D721Med (cell line): Measurements from ENCODE around the gene ELP1.
A peak's percentile ranks its signal among the peaks of the same experiment; 100 is the strongest.
"Not testable (repeated sequence)": the region's sequence is repeated elsewhere in the genome, so short reads cannot be mapped to it uniquely, and the experiment has no call there.

ENCODE experiments used
- DNase-seq: peaks from one replicate; pipeline ENCODE4 v3.0.0; 2011; ENCODE audit warnings: low spot score; ENCODE audit not compliant: insufficient read length
- FAIRE-seq: peaks from 2 replicates; lab custom pipeline; 2011; peaks lifted over from hg19 to GRCh38; lab: Jason Lieb, UNC
- CTCF ChIP-seq: IDR thresholded peaks from 2 replicates; pipeline ENCODE4 v1.5.1; 2012; ENCODE audit warnings: mild to moderate bottlenecking, control low read depth; ENCODE audit not compliant: insufficient read depth; ENCODE audit errors: missing control alignments

Gene ELP1, protein sequence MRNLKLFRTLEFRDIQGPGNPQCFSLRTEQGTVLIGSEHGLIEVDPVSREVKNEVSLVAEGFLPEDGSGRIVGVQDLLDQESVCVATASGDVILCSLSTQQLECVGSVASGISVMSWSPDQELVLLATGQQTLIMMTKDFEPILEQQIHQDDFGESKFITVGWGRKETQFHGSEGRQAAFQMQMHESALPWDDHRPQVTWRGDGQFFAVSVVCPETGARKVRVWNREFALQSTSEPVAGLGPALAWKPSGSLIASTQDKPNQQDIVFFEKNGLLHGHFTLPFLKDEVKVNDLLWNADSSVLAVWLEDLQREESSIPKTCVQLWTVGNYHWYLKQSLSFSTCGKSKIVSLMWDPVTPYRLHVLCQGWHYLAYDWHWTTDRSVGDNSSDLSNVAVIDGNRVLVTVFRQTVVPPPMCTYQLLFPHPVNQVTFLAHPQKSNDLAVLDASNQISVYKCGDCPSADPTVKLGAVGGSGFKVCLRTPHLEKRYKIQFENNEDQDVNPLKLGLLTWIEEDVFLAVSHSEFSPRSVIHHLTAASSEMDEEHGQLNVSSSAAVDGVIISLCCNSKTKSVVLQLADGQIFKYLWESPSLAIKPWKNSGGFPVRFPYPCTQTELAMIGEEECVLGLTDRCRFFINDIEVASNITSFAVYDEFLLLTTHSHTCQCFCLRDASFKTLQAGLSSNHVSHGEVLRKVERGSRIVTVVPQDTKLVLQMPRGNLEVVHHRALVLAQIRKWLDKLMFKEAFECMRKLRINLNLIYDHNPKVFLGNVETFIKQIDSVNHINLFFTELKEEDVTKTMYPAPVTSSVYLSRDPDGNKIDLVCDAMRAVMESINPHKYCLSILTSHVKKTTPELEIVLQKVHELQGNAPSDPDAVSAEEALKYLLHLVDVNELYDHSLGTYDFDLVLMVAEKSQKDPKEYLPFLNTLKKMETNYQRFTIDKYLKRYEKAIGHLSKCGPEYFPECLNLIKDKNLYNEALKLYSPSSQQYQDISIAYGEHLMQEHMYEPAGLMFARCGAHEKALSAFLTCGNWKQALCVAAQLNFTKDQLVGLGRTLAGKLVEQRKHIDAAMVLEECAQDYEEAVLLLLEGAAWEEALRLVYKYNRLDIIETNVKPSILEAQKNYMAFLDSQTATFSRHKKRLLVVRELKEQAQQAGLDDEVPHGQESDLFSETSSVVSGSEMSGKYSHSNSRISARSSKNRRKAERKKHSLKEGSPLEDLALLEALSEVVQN (N-terminal part only)

DNA sequence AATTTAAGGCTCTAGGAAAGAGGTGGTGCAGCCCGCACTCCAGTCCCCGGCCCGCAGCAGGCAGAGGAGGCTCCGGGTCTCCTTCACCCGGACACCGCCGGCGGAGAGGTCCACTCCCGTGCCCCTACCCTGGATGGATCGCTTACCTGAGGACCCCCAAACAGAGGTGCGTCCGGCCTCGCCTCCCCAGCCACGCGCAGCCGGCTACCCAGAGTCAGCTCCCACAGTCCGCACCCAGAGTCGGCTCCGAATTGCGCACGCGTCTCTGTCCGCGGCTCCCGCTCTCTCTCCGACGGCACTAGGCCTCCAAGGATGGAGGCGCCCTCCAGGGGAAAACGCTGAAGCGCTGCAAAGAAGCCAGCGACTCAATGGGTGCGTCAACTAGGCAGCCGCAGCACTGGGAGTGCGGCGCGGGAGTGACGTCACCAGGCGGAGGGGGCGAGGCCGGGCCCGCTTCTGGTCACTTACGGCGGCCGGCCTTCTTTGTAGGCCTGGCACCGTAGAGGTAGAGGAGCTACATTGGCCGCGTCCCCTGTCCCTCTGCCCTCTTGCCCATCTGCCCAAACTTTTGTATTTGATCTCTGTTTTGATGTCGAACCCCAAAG lies at the start of gene ELP1:
ELP1 (minus strand) TSS at position 407 of the 605 bp plus-strand sequence. CDS start 2,978 bp downstream, outside the sequence.
- DNase-seq: peak; percentile 44
- FAIRE-seq: no peak
- peak; percentile 34 for TF ChIP-seq CTCF

GRCh38 chr9:108980893-108981292 lies 47.0 kb upstream of the ELP1 start:
- TF ChIP-seq CTCF: no peak
- DNase-seq (no peak), FAIRE-seq (no peak)

DNA sequence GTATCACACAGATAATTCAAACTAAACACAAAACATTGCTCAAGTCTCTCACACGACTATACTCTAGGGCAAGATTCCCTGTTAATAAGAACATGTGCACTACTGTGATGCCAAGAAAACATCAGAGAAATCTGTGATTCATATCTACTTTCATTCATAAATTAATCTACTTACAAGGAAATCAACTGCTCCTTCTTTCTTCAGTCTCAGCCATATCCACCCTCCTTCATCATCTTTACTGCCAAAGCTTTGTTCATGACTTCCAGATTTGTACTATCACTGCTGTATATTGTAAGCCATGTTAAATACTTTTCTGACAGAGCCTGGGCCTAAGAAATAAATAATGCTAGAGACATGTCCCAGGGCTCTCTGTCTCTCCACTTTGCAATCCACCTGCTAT lies 44.3 kb upstream of the ELP1 start:
- DNase-seq (no peak), FAIRE-seq (no peak)
- TF ChIP-seq CTCF: no peak

- FAIRE-seq (no peak), DNase-seq (no peak)
- no peak for TF ChIP-seq CTCF
Measured at GRCh38 chr9:108973895-108974294, 40.0 kb upstream of the ELP1 start.

DNA sequence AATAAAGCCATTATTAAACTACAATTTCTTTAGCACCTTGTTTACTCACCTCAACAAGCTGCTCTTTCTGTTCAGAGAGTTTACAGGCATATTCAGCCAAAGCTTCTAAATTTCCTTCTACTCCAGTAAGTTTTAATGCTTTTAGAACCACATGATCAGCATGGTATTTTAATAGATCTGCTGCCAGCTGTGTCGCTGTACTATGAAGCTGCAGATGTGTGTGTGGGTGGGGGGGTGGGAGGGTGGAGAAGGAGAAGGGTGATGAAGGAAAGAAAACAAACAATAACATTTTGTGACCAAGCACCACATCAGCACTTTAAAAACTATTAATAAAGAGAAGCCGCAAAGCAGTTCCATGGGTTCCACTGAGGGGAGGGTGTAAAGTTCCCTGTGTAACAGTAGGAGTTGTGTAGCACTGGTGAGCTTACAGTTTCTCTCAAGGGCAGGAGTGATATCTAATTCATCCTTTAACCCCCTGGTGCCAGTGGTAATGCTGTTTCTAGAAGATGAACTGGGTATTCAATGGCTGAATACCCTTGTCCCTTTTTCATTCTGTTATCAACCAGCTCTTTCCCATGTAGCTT lies 38.8 kb upstream of the ELP1 start:
- TF ChIP-seq CTCF: no peak

DNA sequence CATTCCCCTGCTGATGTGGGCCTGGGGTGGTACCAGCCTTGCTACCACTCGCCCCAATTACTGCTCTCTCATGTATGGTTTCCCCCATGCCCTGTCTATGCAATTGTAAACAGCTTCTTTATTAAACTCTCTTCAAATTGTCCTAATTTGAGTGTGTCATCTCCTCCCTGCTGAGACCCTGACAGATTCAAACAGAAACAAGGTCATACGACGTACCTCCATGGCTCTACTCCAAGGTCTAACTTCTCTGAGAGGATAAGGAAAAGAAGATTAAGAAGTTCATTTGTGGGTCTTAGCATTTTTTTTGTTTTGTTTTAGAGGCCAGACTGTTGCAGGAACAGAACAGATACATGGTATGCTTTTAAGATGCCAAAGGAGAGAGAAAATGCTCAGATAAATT lies 38.3 kb upstream of the ELP1 start:
- FAIRE-seq: no peak
- no peak for DNase-seq
- TF ChIP-seq CTCF: no peak

More for the DNA sequence above, 38.8 kb upstream of the ELP1 start:
- no peak for DNase-seq
- no peak for FAIRE-seq

DNA sequence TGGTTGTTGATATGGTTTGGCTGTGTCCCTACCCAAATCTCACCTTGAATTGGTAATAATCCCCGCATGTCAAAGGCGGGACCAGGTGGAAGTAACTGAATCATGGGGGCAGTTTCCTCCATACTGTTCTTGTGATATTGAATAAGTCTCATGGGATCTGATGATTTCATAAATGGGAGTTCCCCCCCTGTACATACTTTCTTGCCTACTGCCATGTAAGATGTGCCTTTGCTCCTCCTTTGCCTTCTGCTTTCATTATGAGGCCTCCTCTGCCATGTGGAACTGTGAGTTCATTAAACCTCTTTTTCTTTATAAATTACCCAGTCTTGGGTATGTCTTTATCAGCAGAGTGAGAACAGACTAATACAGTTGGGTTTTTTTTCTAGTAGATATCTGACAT lies 37.5 kb upstream of the ELP1 start:
- FAIRE-seq, DNase-seq: not testable (repeated sequence)
